Nephron progenitor cell (in vitro differentiated cells): ENCODE results near the gene AQP12B.

Source experiments
- DNase-seq: peaks from one replicate; pipeline ENCODE4 v3.0.0; 2021
- H3K27ac Mint-ChIP-seq: 2 replicates; pipeline ENCODE4 v1.8.0; 2021; ENCODE audit warnings: mild to moderate bottlenecking, moderate library complexity, mixed read lengths
- H3K27me3 Mint-ChIP-seq: 2 replicates; pipeline ENCODE4 v1.8.0; 2021; ENCODE audit warnings: mild to moderate bottlenecking, low read depth, mixed read lengths; ENCODE audit not compliant: poor library complexity
- H3K36me3 Mint-ChIP-seq: 2 replicates; pipeline ENCODE4 v1.8.0; 2021; ENCODE audit warnings: low read depth, mixed read lengths
- H3K4me1 Mint-ChIP-seq: 2 replicates; pipeline ENCODE4 v1.8.0; 2021; ENCODE audit warnings: mixed read lengths
- H3K4me3 Mint-ChIP-seq: 2 replicates; pipeline ENCODE4 v1.8.0; 2021; ENCODE audit warnings: mild to moderate bottlenecking, moderate library complexity, mixed read lengths
- H3K9me3 Mint-ChIP-seq: 2 replicates; pipeline ENCODE4 v1.8.0; 2021; ENCODE audit warnings: mild to moderate bottlenecking, moderate library complexity, mixed read lengths
- TF ChIP-seq, protein P1 (sequence below): fragments of 200-600 bp; sonication (generic); IDR thresholded peaks from 2 replicates; pipeline ENCODE4 v1.5.0; 2021; ENCODE audit warnings: antibody characterized with exemption

Gene AQP12B

DNA sequence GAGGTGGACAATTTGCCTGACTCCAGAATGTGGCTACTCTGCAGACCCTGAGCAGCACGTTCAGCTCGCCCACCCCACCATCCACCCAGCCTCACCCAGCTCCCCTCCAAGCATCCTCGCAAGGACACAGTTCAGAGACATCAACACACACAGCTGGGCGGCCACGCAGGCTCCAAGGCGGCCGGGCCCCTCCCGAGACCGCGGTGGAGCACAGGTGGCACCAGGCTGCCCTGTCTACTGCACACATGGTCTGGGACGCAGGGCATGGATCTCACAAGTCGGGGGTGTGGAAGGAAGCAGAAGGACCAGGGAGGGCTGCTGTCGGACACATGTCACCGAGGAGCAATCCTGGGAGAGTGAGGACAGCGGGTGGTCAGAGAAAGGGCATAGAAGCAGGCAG is 45.2 kb upstream of the AQP12B start:
- Mint-ChIP-seq H3K27me3 (no peaks in the 10 kb centered on the region), H3K36me3 (no peaks in the 10 kb centered on the region), H3K4me3 (no peak overlapping the region), H3K27ac (peak overlapping the region; percentile 88), H3K4me1 (peaks cover 39% of the 10 kb centered on the region), H3K9me3 (no peaks in the 10 kb centered on the region)
- DNase-seq: no peak
- TF ChIP-seq, protein P1, sequence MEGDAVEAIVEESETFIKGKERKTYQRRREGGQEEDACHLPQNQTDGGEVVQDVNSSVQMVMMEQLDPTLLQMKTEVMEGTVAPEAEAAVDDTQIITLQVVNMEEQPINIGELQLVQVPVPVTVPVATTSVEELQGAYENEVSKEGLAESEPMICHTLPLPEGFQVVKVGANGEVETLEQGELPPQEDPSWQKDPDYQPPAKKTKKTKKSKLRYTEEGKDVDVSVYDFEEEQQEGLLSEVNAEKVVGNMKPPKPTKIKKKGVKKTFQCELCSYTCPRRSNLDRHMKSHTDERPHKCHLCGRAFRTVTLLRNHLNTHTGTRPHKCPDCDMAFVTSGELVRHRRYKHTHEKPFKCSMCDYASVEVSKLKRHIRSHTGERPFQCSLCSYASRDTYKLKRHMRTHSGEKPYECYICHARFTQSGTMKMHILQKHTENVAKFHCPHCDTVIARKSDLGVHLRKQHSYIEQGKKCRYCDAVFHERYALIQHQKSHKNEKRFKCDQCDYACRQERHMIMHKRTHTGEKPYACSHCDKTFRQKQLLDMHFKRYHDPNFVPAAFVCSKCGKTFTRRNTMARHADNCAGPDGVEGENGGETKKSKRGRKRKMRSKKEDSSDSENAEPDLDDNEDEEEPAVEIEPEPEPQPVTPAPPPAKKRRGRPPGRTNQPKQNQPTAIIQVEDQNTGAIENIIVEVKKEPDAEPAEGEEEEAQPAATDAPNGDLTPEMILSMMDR: no peak

DNA sequence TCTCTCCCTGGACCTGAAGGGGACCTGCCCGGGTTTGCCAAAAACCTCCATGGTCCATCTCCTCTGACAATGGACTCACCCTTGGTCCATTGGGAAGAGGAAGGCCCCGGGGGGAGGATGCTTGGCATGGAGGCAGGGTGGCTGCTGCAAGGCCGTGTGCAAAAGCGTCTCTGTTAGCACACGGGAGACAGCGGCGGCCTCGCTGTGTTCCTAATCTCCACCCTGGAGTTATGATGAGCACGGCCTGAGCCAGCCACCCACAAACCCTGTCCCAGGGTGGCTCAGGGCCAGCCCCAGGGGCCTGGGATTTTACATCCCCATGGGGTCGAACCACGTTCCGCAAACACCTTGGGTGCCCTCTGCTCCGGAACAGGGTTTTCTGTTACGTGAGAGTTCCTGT is 44.8 kb upstream of the AQP12B start:
- DNase-seq: no peak
- Mint-ChIP-seq H3K9me3 (no peaks in the 10 kb centered on the region), H3K4me1 (peaks cover 37% of the 10 kb centered on the region), H3K27me3 (no peaks in the 10 kb centered on the region), H3K27ac (no peak overlapping the region), H3K36me3 (no peaks in the 10 kb centered on the region), H3K4me3 (no peak overlapping the region)
- TF ChIP-seq, protein P1: no peak

DNA sequence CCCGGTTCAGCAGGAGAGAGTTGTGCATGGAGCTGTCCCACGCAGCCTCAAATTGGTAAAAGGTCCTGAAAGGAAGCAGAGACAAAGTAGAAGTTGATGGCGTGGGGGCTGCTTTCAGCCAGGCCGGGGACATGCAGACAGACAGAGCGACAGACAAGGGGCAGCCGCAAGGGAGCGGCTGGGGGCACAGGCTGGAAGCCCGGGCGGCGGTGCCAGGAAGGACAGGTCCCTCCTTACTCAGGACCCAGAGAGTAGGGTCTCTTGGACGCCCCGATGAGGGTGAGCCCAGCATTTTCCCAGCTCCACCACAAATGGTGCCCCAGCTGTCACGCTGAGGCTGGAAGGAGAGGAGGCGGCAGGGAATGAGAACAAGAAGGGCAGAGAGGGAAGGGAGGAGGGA is 44.2 kb upstream of the AQP12B start:
- Mint-ChIP-seq H3K27ac (peak overlapping the region; percentile 73), H3K27me3 (no peaks in the 10 kb centered on the region), H3K4me1 (peaks cover 37% of the 10 kb centered on the region), H3K36me3 (no peaks in the 10 kb centered on the region), H3K4me3 (no peak overlapping the region), H3K9me3 (no peaks in the 10 kb centered on the region)
- DNase-seq: no peak
- TF ChIP-seq, protein P1: no peak

DNA sequence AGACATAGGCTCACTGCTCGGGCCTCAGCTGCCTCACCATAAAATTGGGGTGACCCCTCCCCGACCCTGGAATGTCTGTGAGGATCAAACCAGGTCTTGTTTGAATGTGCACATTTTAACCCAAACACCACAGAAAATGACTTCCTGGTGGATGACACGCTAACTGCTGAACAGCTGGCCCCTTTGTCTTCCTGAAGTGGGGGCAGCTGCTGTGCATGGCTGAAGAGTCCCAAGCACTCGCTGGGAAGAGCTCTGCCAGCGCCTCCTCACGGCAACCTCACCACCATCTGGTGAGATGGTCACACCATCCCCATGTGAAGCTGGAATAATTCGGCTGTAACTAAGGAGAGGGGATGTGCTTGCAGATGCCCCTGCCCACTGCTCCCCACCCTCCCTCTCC is 43.0 kb upstream of the AQP12B start:
- Mint-ChIP-seq H3K36me3 (no peaks in the 10 kb centered on the region), H3K9me3 (no peaks in the 10 kb centered on the region), H3K27ac (no peak overlapping the region), H3K4me3 (no peak overlapping the region), H3K27me3 (no peaks in the 10 kb centered on the region), H3K4me1 (peaks cover 28% of the 10 kb centered on the region)
- no peak for DNase-seq
- TF ChIP-seq, protein P1: no peak

DNA sequence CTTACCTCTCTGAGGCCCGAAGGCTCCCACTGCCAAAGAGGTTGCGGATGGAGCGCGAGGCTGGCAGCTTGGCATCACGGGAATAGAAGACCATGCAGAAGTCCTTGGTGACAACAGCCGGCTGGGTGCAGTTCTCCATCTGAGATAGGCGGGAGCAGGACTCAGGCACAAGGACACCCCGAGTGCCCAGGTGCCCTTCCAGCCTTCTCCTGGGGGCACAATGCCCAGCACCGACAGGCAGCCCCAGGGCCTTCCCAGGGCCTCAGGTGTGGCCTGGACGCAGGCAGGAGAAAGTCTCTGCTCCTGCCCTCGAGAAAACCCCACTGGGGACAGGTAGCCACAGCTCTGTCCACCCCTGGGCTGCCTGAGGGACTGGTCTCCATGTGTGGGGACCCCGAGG is 42.6 kb upstream of the AQP12B start:
- no peak overlapping the region for H3K4me3 Mint-ChIP-seq
- no peak for DNase-seq
- TF ChIP-seq, protein P1: no peak
- no peak overlapping the region for H3K27ac Mint-ChIP-seq
- peaks cover 24% of the 10 kb centered on the region for H3K4me1 Mint-ChIP-seq
- H3K9me3 Mint-ChIP-seq: no peaks in the 10 kb centered on the region
- no peaks in the 10 kb centered on the region for H3K27me3 Mint-ChIP-seq
- H3K36me3 Mint-ChIP-seq: no peaks in the 10 kb centered on the region

DNA sequence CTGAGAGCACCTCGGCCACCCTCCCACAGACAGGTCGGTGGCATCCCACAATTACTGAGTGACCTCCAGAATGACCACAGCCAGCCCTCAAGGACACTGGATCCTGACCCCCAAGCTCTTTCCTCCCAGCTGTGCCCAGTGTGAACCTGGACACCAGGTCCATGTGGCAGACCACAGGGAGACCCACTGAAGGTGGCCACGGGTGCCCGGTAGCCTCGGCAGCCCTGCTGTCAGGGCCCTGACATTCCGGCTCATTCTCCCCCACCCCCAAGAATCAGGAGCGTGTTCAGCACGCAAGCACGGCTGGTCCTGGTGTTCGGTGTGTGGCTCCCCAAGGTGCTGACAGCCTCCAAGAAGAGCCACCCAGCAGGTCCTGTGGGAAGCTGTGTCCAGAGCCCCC is 41.7 kb upstream of the AQP12B start:
- Mint-ChIP-seq H3K9me3 (no peaks in the 10 kb centered on the region), H3K36me3 (no peaks in the 10 kb centered on the region), H3K4me3 (no peak overlapping the region), H3K27ac (no peak overlapping the region), H3K4me1 (peaks cover 15% of the 10 kb centered on the region), H3K27me3 (no peaks in the 10 kb centered on the region)
- no peak for DNase-seq
- TF ChIP-seq, protein P1: no peak
